Panc1 (cell line): Measurements from ENCODE around the gene EDEM3. TPM values are rescaled to one million over a fixed set of nuclear protein-coding genes. Genes with fewer than 3 reads are reported as not detected.

ENCODE experiments used
- ATAC-seq: fragments of 200-7000 bp; cut with Tn5 transposase; 2 replicates; pipeline ENCODE4 v1.9.1; 2020; ENCODE audit warnings: mild to moderate bottlenecking, moderate library complexity
- Bru-seq: library from RNA; stranded (reverse); fragments of 400-500 nt; gene quantifications from one replicate; lab custom pipeline; 2021; lab: Mats Ljungman, UMichigan
- BruChase-seq, 2 experiments: library from RNA; stranded (reverse); fragments of 400-500 nt; gene quantifications; one replicate each; lab custom pipeline; 2021; lab: Mats Ljungman, UMichigan
- BruUV-seq: library from RNA; stranded (reverse); fragments of 400-500 nt; replicated peaks from 2 replicates; lab custom pipeline; 2021; lab: Mats Ljungman, UMichigan
- CTCF ChIA-PET: fragments of 300-600 bp; sonication (Branson Sonifier 250); formaldehyde crosslinking; loops from one replicate; lab custom pipeline; 2022; ENCODE audit warnings: antibody characterized with exemption; lab: Charles Lee
- POLR2A ChIA-PET: fragments of 300-600 bp; sonication (Branson Sonifier 250); formaldehyde crosslinking; loops from one replicate; lab custom pipeline; 2022; ENCODE audit warnings: antibody characterized with exemption; lab: Charles Lee
- DNase-seq: peaks from one replicate; pipeline ENCODE4 v3.0.0-alpha.2; 2010; ENCODE audit warnings: low read depth, low spot score
- H3K27ac ChIP-seq: 2 replicates; pipeline ENCODE4 v1.5.1; 2011; ENCODE audit warnings: mild to moderate bottlenecking, low read length, inconsistent platforms
- H3K27me3 ChIP-seq: fragments of 200-500 bp; sonication (Bioruptor generic); 2 replicates; pipeline ENCODE4 v1.6.0; 2014; ENCODE audit warnings: low read length, inconsistent platforms; ENCODE audit not compliant: control insufficient read depth, insufficient read depth
- H3K36me3 ChIP-seq: fragments of 200-500 bp; sonication (Bioruptor generic); 2 replicates; pipeline ENCODE4 v1.5.1; 2014; ENCODE audit warnings: inconsistent platforms, mild to moderate bottlenecking, low read length, moderate library complexity; ENCODE audit not compliant: control insufficient read depth, insufficient read depth
- H3K4me1 ChIP-seq: 2 replicates; pipeline ENCODE4 v1.5.1; 2011; ENCODE audit warnings: inconsistent platforms, mild to moderate bottlenecking, low read length, moderate library complexity; ENCODE audit not compliant: control insufficient read depth, insufficient read depth
- H3K4me3 ChIP-seq, 2 experiments: 2 replicates each; pipeline ENCODE4 v1.5.1; 2011 to 2012; ENCODE audit warnings: low read depth in 2 of 2, low read length in 2 of 2, mild to moderate bottlenecking in 2 of 2, inconsistent platforms in 1 of 2, moderate library complexity in 1 of 2
- H3K9me3 ChIP-seq: fragments of 200-500 bp; sonication (Bioruptor generic); 2 replicates; pipeline ENCODE4 v1.5.1; 2014; ENCODE audit warnings: low read depth, mild to moderate bottlenecking, inconsistent platforms, low read length, moderate library complexity; ENCODE audit not compliant: control insufficient read depth, insufficient read depth
- CTCF ChIP-seq: fragments of 450-650 bp; IDR thresholded peaks from 2 replicates; pipeline ENCODE4 v1.5.1; 2017; ENCODE audit warnings: mild to moderate bottlenecking
- POLR2AphosphoS5 ChIP-seq: IDR thresholded peaks from 2 replicates; pipeline ENCODE4 v1.6.1; 2012; ENCODE audit warnings: mild to moderate bottlenecking, low read depth, low read length, moderate library complexity
- SIN3A ChIP-seq: IDR thresholded peaks from 2 replicates; pipeline ENCODE4 v1.6.1; 2012; ENCODE audit warnings: low read depth, mild to moderate bottlenecking, low read length, moderate library complexity, borderline replicate concordance; ENCODE audit not compliant: insufficient read depth
- TCF7L2 ChIP-seq: IDR thresholded peaks from 2 replicates; pipeline ENCODE4 v1.6.1; 2011; ENCODE audit warnings: mild to moderate bottlenecking, low read depth, low read length, inconsistent platforms
- in situ Hi-C: cut with HindIII; loops from 2 replicates; pipeline ENCODE4 v1.10.0; 2016; ENCODE audit warnings: low sequenced_read_pairs, low pct_unique_long_range_greater_than_20kb
- intact Hi-C: fragments of 100-400 bp; cut with micrococcal nuclease; formaldehyde crosslinking; loops from one replicate; pipeline ENCODE4 v1.10.0; 2022; ENCODE audit not compliant: unreplicated experiment
- long read RNA-seq: library from polyadenylated mRNA; unstranded; transcript quantifications from one replicate; pipeline ENCODE4 v2.0.0, GENCODE V29; 2021; ENCODE audit not compliant: unreplicated experiment
- polyA plus RNA-seq: library from polyadenylated mRNA; unstranded; fragments of >200 nt; gene quantifications from one replicate; pipeline ENCODE4 v1.2.1, GENCODE V29; 2012; ENCODE audit warnings: missing spikeins; ENCODE audit not compliant: insufficient read length
- total RNA-seq: library from RNA; stranded (reverse); gene quantifications from one replicate; pipeline ENCODE4 v1.2.1, GENCODE V29; 2021; ENCODE audit not compliant: unreplicated experiment
- TF ChIP-seq, protein P1 (sequence below), 2 experiments: IDR thresholded peaks; 2 replicates each; pipeline ENCODE4 v1.6.1; 2011 to 2012; ENCODE audit warnings: low read depth in 2 of 2, control low read depth in 1 of 2, low read length in 1 of 2, mild to moderate bottlenecking in 1 of 2, moderate library complexity in 1 of 2; ENCODE audit not compliant: insufficient read depth in 1 of 2

The EDEM3 gene, protein sequence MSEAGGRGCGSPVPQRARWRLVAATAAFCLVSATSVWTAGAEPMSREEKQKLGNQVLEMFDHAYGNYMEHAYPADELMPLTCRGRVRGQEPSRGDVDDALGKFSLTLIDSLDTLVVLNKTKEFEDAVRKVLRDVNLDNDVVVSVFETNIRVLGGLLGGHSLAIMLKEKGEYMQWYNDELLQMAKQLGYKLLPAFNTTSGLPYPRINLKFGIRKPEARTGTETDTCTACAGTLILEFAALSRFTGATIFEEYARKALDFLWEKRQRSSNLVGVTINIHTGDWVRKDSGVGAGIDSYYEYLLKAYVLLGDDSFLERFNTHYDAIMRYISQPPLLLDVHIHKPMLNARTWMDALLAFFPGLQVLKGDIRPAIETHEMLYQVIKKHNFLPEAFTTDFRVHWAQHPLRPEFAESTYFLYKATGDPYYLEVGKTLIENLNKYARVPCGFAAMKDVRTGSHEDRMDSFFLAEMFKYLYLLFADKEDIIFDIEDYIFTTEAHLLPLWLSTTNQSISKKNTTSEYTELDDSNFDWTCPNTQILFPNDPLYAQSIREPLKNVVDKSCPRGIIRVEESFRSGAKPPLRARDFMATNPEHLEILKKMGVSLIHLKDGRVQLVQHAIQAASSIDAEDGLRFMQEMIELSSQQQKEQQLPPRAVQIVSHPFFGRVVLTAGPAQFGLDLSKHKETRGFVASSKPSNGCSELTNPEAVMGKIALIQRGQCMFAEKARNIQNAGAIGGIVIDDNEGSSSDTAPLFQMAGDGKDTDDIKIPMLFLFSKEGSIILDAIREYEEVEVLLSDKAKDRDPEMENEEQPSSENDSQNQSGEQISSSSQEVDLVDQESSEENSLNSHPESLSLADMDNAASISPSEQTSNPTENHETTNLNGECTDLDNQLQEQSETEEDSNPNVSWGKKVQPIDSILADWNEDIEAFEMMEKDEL
- total RNA-seq (17.4 TPM), Bru-seq, nascent RNA (percentile 67 among the genes with signal in this experiment), BruChase-seq, experiment 1, labeled RNA remaining after a 2-hour chase (percentile 78 among the genes with signal in this experiment), BruChase-seq, experiment 2, labeled RNA remaining after a 6-hour chase (percentile 84 among the genes with signal in this experiment)
- 10.5 TPM for polyA plus RNA-seq
- long read RNA-seq, full-length matches to known transcripts = 46 of 64 reads
- long read RNA-seq, partial matches to known transcripts = 6 of 64 reads
- long read RNA-seq, other reads (novel, unspliced or antisense) = 12 of 64 reads

DNA sequence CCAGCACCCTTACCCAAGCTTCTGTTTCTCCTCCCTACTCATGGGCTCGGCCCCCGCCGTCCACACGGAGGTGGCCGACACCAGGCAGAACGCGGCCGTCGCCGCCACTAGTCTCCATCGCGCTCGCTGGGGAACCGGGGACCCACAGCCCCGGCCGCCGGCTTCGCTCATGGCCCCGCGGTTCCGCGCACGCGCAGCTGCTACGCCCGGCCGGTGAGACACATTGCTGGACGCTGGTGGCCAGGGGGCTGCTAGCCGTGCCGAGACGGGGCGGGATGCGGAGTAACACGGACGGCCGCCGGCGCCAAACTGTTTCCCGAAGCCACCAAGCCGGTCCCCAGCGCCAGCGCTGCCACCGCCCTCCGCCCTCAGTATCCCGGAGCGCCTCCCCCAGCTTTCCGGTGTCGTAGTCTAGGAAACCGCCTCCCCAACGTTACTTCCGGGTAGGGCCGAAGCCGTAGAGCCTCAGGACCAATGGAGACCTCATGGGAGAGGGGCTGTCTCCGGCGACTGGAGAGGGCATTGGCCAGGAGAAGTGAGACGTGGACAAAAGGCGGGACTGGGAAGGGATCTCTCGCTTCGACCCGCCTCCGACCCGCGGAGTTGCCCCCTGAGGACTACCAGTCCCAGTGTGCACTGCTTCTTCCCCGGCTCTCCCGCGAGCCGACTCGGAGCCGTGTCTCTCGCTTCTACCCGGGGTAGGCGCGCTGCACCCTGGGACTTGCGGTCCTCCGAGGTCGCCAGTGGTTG is at the start of gene EDEM3:
TSS of gene EDEM3 (minus strand) at position 383 of the 750 bp plus-strand sequence. CDS start at position 171, 212 bp downstream.
- H3K36me3 ChIP-seq = peaks cover 3% of the 10 kb centered on the region; the same call in 1 of the 2 replicates
- peak within 1 kb of the TSS; percentile 77 to 79 for H3K4me3 ChIP-seq
- H3K27ac ChIP-seq = peak within 1 kb of the TSS; percentile 82
- peak; percentile 96 for DNase-seq
- ATAC-seq = peak; percentile 99
- BruUV-seq = no TSS peak
- ChIA-PET CTCF (no interaction called here), POLR2A (interaction anchor here (0.6 kb wide), 1 partner anchor 158 kb away, joined by 3 read pairs; no protein-coding TSS in a partner anchor)
- intact Hi-C loops (no loop called here), in situ Hi-C loops (no loop called here)
- TF ChIP-seq CTCF (no peak), SIN3A (0 out of 2 replicates have a peak, but pooled peaks have one; percentile 40), POLR2AphosphoS5 (peak; percentile 69), TCF7L2 (no peak; the same call in 1 of the 2 replicates)
- TF ChIP-seq, protein P1, sequence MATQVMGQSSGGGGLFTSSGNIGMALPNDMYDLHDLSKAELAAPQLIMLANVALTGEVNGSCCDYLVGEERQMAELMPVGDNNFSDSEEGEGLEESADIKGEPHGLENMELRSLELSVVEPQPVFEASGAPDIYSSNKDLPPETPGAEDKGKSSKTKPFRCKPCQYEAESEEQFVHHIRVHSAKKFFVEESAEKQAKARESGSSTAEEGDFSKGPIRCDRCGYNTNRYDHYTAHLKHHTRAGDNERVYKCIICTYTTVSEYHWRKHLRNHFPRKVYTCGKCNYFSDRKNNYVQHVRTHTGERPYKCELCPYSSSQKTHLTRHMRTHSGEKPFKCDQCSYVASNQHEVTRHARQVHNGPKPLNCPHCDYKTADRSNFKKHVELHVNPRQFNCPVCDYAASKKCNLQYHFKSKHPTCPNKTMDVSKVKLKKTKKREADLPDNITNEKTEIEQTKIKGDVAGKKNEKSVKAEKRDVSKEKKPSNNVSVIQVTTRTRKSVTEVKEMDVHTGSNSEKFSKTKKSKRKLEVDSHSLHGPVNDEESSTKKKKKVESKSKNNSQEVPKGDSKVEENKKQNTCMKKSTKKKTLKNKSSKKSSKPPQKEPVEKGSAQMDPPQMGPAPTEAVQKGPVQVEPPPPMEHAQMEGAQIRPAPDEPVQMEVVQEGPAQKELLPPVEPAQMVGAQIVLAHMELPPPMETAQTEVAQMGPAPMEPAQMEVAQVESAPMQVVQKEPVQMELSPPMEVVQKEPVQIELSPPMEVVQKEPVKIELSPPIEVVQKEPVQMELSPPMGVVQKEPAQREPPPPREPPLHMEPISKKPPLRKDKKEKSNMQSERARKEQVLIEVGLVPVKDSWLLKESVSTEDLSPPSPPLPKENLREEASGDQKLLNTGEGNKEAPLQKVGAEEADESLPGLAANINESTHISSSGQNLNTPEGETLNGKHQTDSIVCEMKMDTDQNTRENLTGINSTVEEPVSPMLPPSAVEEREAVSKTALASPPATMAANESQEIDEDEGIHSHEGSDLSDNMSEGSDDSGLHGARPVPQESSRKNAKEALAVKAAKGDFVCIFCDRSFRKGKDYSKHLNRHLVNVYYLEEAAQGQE (IDR thresholded peaks at IDR 0.05; ENCODE audit: insufficient read depth in 1 of 2, low read depth in 2 of 2, low read length in 1 of 2) = no peak
- H3K4me1 ChIP-seq = peaks cover 9% of the 10 kb centered on the region; the same call in 1 of the 2 replicates
- peaks cover 3% of the 10 kb centered on the region for H3K27me3 ChIP-seq
- no peaks in the 10 kb centered on the region for H3K9me3 ChIP-seq

- in situ Hi-C loops = no loop called here
- ATAC-seq (no peak), DNase-seq (no peak)
- ChIA-PET CTCF (no interaction called here), POLR2A (no interaction called here)
- H3K9me3 ChIP-seq = no peaks in the 10 kb centered on the region
- BruUV-seq = no TSS peak
- no peak overlapping the region for H3K4me3 ChIP-seq
- no peak for TF ChIP-seq POLR2AphosphoS5
- TF ChIP-seq TCF7L2 = no peak
- no peak for TF ChIP-seq CTCF
- TF ChIP-seq, protein P1 (IDR thresholded peaks at IDR 0.05; ENCODE audit: insufficient read depth in 1 of 2, low read depth in 2 of 2, low read length in 1 of 2) = no peak
- no peak for TF ChIP-seq SIN3A
- H3K27me3 ChIP-seq = no peaks in the 10 kb centered on the region
- H3K36me3 ChIP-seq = no peaks in the 10 kb centered on the region
- no peak overlapping the region for H3K27ac ChIP-seq
- intact Hi-C loops = no loop called here
- no peaks in the 10 kb centered on the region for H3K4me1 ChIP-seq
Observed at GRCh38 chr1:184804220-184804619, 49.6 kb upstream of the EDEM3 start.
